ENCODE results near the gene CKS2. TPM values are rescaled to one million over a fixed set of nuclear protein-coding genes. Genes with fewer than 3 reads are reported as not detected.
"Not testable (repeated sequence)": the region's sequence is repeated elsewhere in the genome, so short reads cannot be mapped to it uniquely, and the experiment has no call there.

Gene CKS2
- total RNA-seq, 2 experiments from 2014 or later: 114 to 126 TPM

GRCh38 chr9:89317282-89317681 lies 6.3 kb downstream of the CKS2 start:
- peaks cover 44% of the 10 kb centered on the region for H3K36me3 Mint-ChIP-seq
- no peaks in the 10 kb centered on the region for H3K27me3 Mint-ChIP-seq
- no peak for ATAC-seq (ENCODE audit: low read depth)
- H3K4me1 Mint-ChIP-seq: peaks cover 57% of the 10 kb centered on the region
- peak overlapping the region; percentile 88 for H3K4me3 Mint-ChIP-seq
- POLR2A ChIA-PET: no interaction called here
- no peak for DNase-seq
- peak overlapping the region; percentile 95 for H3K27ac Mint-ChIP-seq
- no peaks in the 10 kb centered on the region for H3K9me3 Mint-ChIP-seq

GRCh38 chr9:89318123-89319014 lies 7.4 kb downstream of the CKS2 start, which contains the start of gene SECISBP2:
Gene SECISBP2, plus strand, starts transcription at chr9:89318500. Its CDS starts 77 bp downstream, at chr9:89318577.
- peak within 1 kb of the TSS; percentile 95 for H3K27ac Mint-ChIP-seq
- peak; percentile 97 for DNase-seq
- ATAC-seq (ENCODE audit: low read depth): peak; percentile 85
- peaks cover 44% of the 10 kb centered on the region for H3K36me3 Mint-ChIP-seq
- H3K4me1 Mint-ChIP-seq: peaks cover 57% of the 10 kb centered on the region
- H3K27me3 Mint-ChIP-seq: no peaks in the 10 kb centered on the region
- H3K9me3 Mint-ChIP-seq: no peaks in the 10 kb centered on the region
- POLR2A ChIA-PET: interaction anchor here (0.6 to 2.1 kb wide), 5 partner anchors 8 to 204 kb away, joined by 3 to 11 read pairs (median 4); partner anchors contain the start of gene CKS2
- H3K4me3 Mint-ChIP-seq: peak within 1 kb of the TSS; percentile 88

- ATAC-seq (ENCODE audit: low read depth) (no peak), DNase-seq (no peak)
- H3K27ac Mint-ChIP-seq: peak overlapping the region; percentile 95
- peaks cover 39% of the 10 kb centered on the region for H3K36me3 Mint-ChIP-seq
- peaks cover 48% of the 10 kb centered on the region for H3K4me1 Mint-ChIP-seq
- no peaks in the 10 kb centered on the region for H3K9me3 Mint-ChIP-seq
- H3K4me3 Mint-ChIP-seq: peak overlapping the region; percentile 88
- no peaks in the 10 kb centered on the region for H3K27me3 Mint-ChIP-seq
- POLR2A ChIA-PET: interaction anchor here (0.6 to 2.1 kb wide), 5 partner anchors 8 to 179 kb away, joined by 3 to 11 read pairs (median 4); partner anchors contain the start of gene CKS2
Observed at GRCh38 chr9:89319015-89319905, 8.3 kb downstream of the CKS2 start.

GRCh38 chr9:89323390-89323789 lies 12.4 kb downstream of the CKS2 start:
- Mint-ChIP-seq H3K4me3 (no peak overlapping the region), H3K27me3 (no peaks in the 10 kb centered on the region), H3K36me3 (peaks cover 17% of the 10 kb centered on the region), H3K4me1 (peaks cover 25% of the 10 kb centered on the region), H3K9me3 (no peaks in the 10 kb centered on the region), H3K27ac (no peak overlapping the region)
- no peak for DNase-seq
- POLR2A ChIA-PET: no interaction called here
- no peak for ATAC-seq (ENCODE audit: low read depth)

- no peaks in the 10 kb centered on the region for H3K9me3 Mint-ChIP-seq
- POLR2A ChIA-PET: no interaction called here
- no peak overlapping the region for H3K4me3 Mint-ChIP-seq
Observed at GRCh38 chr9:89325733-89326132, 14.7 kb downstream of the CKS2 start.

GRCh38 chr9:89328064-89328463 lies 17.1 kb downstream of the CKS2 start:
- Mint-ChIP-seq H3K27me3 (no peaks in the 10 kb centered on the region), H3K36me3 (peaks cover 20% of the 10 kb centered on the region), H3K9me3 (no peaks in the 10 kb centered on the region), H3K4me1 (peaks cover 7% of the 10 kb centered on the region), H3K27ac (no peak overlapping the region), H3K4me3 (no peak overlapping the region)
- POLR2A ChIA-PET: no interaction called here
- no peak for DNase-seq
- no peak for ATAC-seq (ENCODE audit: low read depth)

More at GRCh38 chr9:89325733-89326132, 14.7 kb downstream of the CKS2 start:
- Mint-ChIP-seq H3K27ac (no peak overlapping the region), H3K4me1 (peaks cover 17% of the 10 kb centered on the region), H3K27me3 (no peaks in the 10 kb centered on the region), H3K36me3 (peaks cover 21% of the 10 kb centered on the region)
- no peak for DNase-seq
- no peak for ATAC-seq (ENCODE audit: low read depth)

- POLR2A ChIA-PET: no interaction called here
- Mint-ChIP-seq H3K27ac (no peak overlapping the region), H3K4me3 (no peak overlapping the region), H3K27me3 (no peaks in the 10 kb centered on the region), H3K9me3 (no peaks in the 10 kb centered on the region), H3K36me3 (peaks cover 29% of the 10 kb centered on the region), H3K4me1 (peaks cover 13% of the 10 kb centered on the region)
- ATAC-seq (ENCODE audit: low read depth) (no peak), DNase-seq (no peak)
Observed at GRCh38 chr9:89329917-89330316, 18.9 kb downstream of the CKS2 start.

- Mint-ChIP-seq H3K4me1 (peaks cover 11% of the 10 kb centered on the region), H3K27ac (no peak overlapping the region), H3K36me3 (peaks cover 27% of the 10 kb centered on the region), H3K4me3 (no peak overlapping the region), H3K27me3 (no peaks in the 10 kb centered on the region), H3K9me3 (no peaks in the 10 kb centered on the region)
- DNase-seq (no peak), ATAC-seq (ENCODE audit: low read depth) (no peak)
- POLR2A ChIA-PET: no interaction called here
Observed at GRCh38 chr9:89330513-89330912, 19.5 kb downstream of the CKS2 start.

GRCh38 chr9:89339807-89340206 lies 28.8 kb downstream of the CKS2 start:
- POLR2A ChIA-PET: no interaction called here
- Mint-ChIP-seq H3K4me1 (peaks cover 5% of the 10 kb centered on the region), H3K9me3 (no peaks in the 10 kb centered on the region), H3K4me3 (no peak overlapping the region), H3K27me3 (no peaks in the 10 kb centered on the region), H3K36me3 (peaks cover 47% of the 10 kb centered on the region), H3K27ac (no peak overlapping the region)
- no peak for DNase-seq
- ATAC-seq (ENCODE audit: low read depth): no peak

GRCh38 chr9:89340332-89340731 lies 29.3 kb downstream of the CKS2 start:
- H3K4me3 Mint-ChIP-seq: no peak overlapping the region
- no peaks in the 10 kb centered on the region for H3K9me3 Mint-ChIP-seq
- H3K27me3 Mint-ChIP-seq: no peaks in the 10 kb centered on the region
- H3K36me3 Mint-ChIP-seq: peaks cover 50% of the 10 kb centered on the region
- DNase-seq: no peak
- POLR2A ChIA-PET: no interaction called here
- peaks cover 5% of the 10 kb centered on the region for H3K4me1 Mint-ChIP-seq
- H3K27ac Mint-ChIP-seq: no peak overlapping the region
- no peak for ATAC-seq (ENCODE audit: low read depth)

GRCh38 chr9:89342213-89342612 lies 31.2 kb downstream of the CKS2 start:
- no peaks in the 10 kb centered on the region for H3K9me3 Mint-ChIP-seq
- peaks cover 7% of the 10 kb centered on the region for H3K4me1 Mint-ChIP-seq
- POLR2A ChIA-PET: no interaction called here
- no peak overlapping the region for H3K27ac Mint-ChIP-seq
- no peak for DNase-seq
- H3K4me3 Mint-ChIP-seq: no peak overlapping the region
- H3K27me3 Mint-ChIP-seq: no peaks in the 10 kb centered on the region
- ATAC-seq (ENCODE audit: low read depth): no peak
- peaks cover 61% of the 10 kb centered on the region for H3K36me3 Mint-ChIP-seq

GRCh38 chr9:89342948-89343347 lies 32.0 kb downstream of the CKS2 start:
- Mint-ChIP-seq H3K36me3 (peaks cover 62% of the 10 kb centered on the region), H3K9me3 (no peaks in the 10 kb centered on the region), H3K4me3 (no peak overlapping the region), H3K27me3 (no peaks in the 10 kb centered on the region), H3K27ac (no peak overlapping the region), H3K4me1 (peaks cover 7% of the 10 kb centered on the region)
- POLR2A ChIA-PET: no interaction called here
- DNase-seq (no peak), ATAC-seq (ENCODE audit: low read depth) (no peak)

GRCh38 chr9:89343812-89344211 lies 32.8 kb downstream of the CKS2 start:
- H3K9me3 Mint-ChIP-seq; H3K4me1 Mint-ChIP-seq; H3K4me3 Mint-ChIP-seq; DNase-seq; H3K27ac Mint-ChIP-seq; H3K27me3 Mint-ChIP-seq; ATAC-seq (ENCODE audit: low read depth); POLR2A ChIA-PET: not testable (repeated sequence)
- peaks cover 62% of the 10 kb centered on the region for H3K36me3 Mint-ChIP-seq

Data from activated naive CD8-positive, alpha-beta T cell treated with anti-CD3 and anti-CD28 coated beads, Interleukin-2, amount 10 ng/mL, durations not matched to agents 7 days and 5 days (primary cell).